GM12891 (cell line): Measurements from ENCODE around the gene TSPYL1.

Experiments used
- PAX5 ChIP-seq: IDR thresholded peaks from 2 replicates; pipeline ENCODE4 v1.6.1; 2011; ENCODE audit warnings: low read length, moderate library complexity, mild to moderate bottlenecking; ENCODE audit not compliant: insufficient read depth, severe bottlenecking
- POLR2A ChIP-seq: IDR thresholded peaks from 2 replicates; pipeline ENCODE4 v1.6.1; 2011; ENCODE audit warnings: low read depth, low read length, control low read depth
- POLR2AphosphoS5 ChIP-seq: IDR thresholded peaks from 2 replicates; pipeline ENCODE4 v1.6.1; 2011; ENCODE audit warnings: low read depth, low read length, control low read depth
- POU2F2 ChIP-seq: IDR thresholded peaks from 2 replicates; pipeline ENCODE4 v1.6.1; 2011; ENCODE audit warnings: low read depth, mild to moderate bottlenecking, control low read depth, low read length, moderate library complexity
- SPI1 ChIP-seq: IDR thresholded peaks from 2 replicates; pipeline ENCODE4 v1.6.1; 2011; ENCODE audit warnings: low read depth, low read length, control low read depth
- TAF1 ChIP-seq: IDR thresholded peaks from 2 replicates; pipeline ENCODE4 v1.6.1; 2011; ENCODE audit warnings: low read depth, low read length, control low read depth

DNA sequence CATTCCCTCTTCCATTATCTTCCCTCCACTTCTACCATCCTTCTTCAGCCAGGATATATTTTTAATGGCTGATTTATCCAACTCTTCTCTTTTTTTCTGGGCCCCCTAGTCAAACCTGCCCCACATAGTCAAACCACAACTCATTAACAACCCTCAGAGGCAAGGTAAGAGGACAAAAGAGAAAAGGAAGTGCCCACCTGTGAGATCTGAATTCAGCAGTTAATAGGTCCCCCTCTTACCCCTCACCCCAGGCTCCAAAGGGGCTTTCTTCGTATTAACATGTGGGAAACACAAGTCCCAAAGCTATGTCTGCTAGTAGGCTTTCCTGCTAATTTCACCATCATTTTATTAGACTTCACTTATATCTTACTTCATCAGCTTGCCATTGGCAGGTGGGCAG is 44.1 kb upstream of the TSPYL1 start:
- no peak for TF ChIP-seq POLR2AphosphoS5
- TF ChIP-seq POLR2A: no peak
- TF ChIP-seq SPI1: no peak
- no peak for TF ChIP-seq TAF1
- TF ChIP-seq PAX5: no peak
- no peak for TF ChIP-seq POU2F2
